ENCODE results near the gene DCAF15. TPM values are rescaled to one million over a fixed set of nuclear protein-coding genes. Genes with fewer than 3 reads are reported as not detected.

Gene DCAF15
- total and polyA plus RNA-seq, 2 experiments from 2014 or later, result 39.5 to 81.3 TPM

GRCh38 chr19:13955662-13956364, 3.5 kb downstream of the DCAF15 start (continued):
- TF ChIP-seq, protein P1, sequence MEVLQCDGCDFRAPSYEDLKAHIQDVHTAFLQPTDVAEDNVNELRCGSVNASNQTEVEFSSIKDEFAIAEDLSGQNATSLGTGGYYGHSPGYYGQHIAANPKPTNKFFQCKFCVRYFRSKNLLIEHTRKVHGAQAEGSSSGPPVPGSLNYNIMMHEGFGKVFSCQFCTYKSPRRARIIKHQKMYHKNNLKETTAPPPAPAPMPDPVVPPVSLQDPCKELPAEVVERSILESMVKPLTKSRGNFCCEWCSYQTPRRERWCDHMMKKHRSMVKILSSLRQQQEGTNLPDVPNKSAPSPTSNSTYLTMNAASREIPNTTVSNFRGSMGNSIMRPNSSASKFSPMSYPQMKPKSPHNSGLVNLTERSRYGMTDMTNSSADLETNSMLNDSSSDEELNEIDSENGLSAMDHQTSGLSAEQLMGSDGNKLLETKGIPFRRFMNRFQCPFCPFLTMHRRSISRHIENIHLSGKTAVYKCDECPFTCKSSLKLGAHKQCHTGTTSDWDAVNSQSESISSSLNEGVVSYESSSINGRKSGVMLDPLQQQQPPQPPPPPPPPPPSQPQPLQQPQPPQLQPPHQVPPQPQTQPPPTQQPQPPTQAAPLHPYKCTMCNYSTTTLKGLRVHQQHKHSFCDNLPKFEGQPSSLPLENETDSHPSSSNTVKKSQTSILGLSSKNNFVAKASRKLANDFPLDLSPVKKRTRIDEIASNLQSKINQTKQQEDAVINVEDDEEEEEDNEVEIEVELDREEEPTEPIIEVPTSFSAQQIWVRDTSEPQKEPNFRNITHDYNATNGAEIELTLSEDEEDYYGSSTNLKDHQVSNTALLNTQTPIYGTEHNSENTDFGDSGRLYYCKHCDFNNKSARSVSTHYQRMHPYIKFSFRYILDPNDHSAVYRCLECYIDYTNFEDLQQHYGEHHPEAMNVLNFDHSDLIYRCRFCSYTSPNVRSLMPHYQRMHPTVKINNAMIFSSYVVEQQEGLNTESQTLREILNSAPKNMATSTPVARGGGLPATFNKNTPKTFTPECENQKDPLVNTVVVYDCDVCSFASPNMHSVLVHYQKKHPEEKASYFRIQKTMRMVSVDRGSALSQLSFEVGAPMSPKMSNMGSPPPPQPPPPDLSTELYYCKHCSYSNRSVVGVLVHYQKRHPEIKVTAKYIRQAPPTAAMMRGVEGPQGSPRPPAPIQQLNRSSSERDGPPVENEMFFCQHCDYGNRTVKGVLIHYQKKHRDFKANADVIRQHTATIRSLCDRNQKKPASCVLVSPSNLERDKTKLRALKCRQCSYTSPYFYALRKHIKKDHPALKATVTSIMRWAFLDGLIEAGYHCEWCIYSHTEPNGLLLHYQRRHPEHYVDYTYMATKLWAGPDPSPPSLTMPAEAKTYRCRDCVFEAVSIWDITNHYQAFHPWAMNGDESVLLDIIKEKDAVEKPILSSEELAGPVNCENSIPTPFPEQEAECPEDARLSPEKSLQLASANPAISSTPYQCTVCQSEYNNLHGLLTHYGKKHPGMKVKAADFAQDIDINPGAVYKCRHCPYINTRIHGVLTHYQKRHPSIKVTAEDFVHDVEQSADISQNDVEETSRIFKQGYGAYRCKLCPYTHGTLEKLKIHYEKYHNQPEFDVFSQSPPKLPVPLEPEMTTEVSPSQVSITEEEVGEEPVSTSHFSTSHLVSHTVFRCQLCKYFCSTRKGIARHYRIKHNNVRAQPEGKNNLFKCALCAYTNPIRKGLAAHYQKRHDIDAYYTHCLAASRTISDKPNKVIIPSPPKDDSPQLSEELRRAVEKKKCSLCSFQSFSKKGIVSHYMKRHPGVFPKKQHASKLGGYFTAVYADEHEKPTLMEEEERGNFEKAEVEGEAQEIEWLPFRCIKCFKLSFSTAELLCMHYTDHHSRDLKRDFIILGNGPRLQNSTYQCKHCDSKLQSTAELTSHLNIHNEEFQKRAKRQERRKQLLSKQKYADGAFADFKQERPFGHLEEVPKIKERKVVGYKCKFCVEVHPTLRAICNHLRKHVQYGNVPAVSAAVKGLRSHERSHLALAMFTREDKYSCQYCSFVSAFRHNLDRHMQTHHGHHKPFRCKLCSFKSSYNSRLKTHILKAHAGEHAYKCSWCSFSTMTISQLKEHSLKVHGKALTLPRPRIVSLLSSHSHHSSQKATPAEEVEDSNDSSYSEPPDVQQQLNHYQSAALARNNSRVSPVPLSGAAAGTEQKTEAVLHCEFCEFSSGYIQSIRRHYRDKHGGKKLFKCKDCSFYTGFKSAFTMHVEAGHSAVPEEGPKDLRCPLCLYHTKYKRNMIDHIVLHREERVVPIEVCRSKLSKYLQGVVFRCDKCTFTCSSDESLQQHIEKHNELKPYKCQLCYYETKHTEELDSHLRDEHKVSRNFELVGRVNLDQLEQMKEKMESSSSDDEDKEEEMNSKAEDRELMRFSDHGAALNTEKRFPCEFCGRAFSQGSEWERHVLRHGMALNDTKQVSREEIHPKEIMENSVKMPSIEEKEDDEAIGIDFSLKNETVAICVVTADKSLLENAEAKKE (CRISPR knock-in tag; IDR thresholded peaks at IDR 0.05), result no peak
- no peak for TF ChIP-seq EZH2 (IDR thresholded peaks at IDR 0.05; ENCODE audit: low read depth, unreplicated experiment)
- TF ChIP-seq JUNB (IDR thresholded peaks at IDR 0.05; ENCODE audit: unreplicated experiment), result no peak
- no peak for TF ChIP-seq STAT1 (IDR thresholded peaks at IDR 0.05; ENCODE audit: unreplicated experiment)
- no peak for TF ChIP-seq EZH2phosphoT487 (IDR thresholded peaks at IDR 0.05; ENCODE audit: unreplicated experiment)

DNA sequence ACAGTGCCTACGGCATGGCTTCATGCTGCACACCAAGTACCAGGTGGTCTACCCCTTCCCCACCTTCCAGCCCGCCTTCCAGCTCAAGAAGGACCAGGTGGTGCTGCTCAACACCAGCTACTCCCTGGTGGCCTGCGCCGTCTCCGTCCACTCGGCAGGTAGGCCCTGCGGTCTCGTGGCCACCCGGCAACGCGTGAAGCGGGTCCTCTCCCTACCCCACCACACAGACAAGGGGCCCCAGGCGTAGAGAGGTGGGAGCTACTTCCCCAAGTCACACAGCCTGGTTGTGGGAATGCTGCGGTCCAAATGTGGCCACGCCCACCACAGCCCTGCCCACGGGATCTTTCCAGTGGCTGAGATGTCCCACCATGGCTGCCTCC, 4.0 kb downstream of the DCAF15 start:
- peaks cover 17% of the 10 kb centered on the region for H3K79me2 ChIP-seq (replicated peaks; ENCODE audit: insufficient read depth)
- ATAC-seq, result no peak
- H3K36me3 ChIP-seq (ENCODE audit: insufficient read depth), result peaks cover 13% of the 10 kb centered on the region; the same call in 1 of the 2 replicates
- no peak overlapping the region for H3K4me3 ChIP-seq
- no peaks in the 10 kb centered on the region for H3K9me2 ChIP-seq (ENCODE audit: insufficient read depth)
- Mint-ChIP-seq H3K27me3 (ENCODE audit: insufficient read depth, low read depth, poor library complexity) (peaks cover 2% of the 10 kb centered on the region), H3K4me3 (no peak overlapping the region), H3K27ac (no peak overlapping the region), H3K36me3 (ENCODE audit: low read depth) (peaks cover 49% of the 10 kb centered on the region), H3K4me1 (peaks cover 10% of the 10 kb centered on the region), H3K9me3 (no peaks in the 10 kb centered on the region)
- no peak overlapping the region for H2AFZ ChIP-seq
- H3K4me2 ChIP-seq, result no peak overlapping the region
- no peaks in the 10 kb centered on the region for H3K27me3 ChIP-seq (ENCODE audit: insufficient read depth)
- H3K27ac ChIP-seq (ENCODE audit: low read depth), result no peak overlapping the region
- 0 out of 2 replicates have a peak, but pooled peaks cover 5% of the 10 kb centered on the region for H3F3A ChIP-seq (replicated peaks; ENCODE audit: low read depth)
- H3K4me1 ChIP-seq (ENCODE audit: insufficient read depth), result peaks cover 8% of the 10 kb centered on the region; the same call in 1 of the 2 replicates
- H4K20me1 ChIP-seq (replicated peaks; ENCODE audit: insufficient read depth), result peaks cover 17% of the 10 kb centered on the region
- no peak for DNase-seq (ENCODE audit: low spot score)
- TF ChIP-seq EZH2 (IDR thresholded peaks at IDR 0.05; ENCODE audit: low read depth, unreplicated experiment) (no peak), REST (IDR thresholded peaks at IDR 0.05; ENCODE audit: unreplicated experiment) (no peak), POLR2AphosphoS5 (IDR thresholded peaks at IDR 0.05; ENCODE audit: low read depth) (no peak), CTCF (conservative IDR thresholded peaks at IDR 0.05; ENCODE audit: low read depth in 2 of 2) (no peak), CREB1 (CRISPR knock-in tag; IDR thresholded peaks at IDR 0.05; ENCODE audit: low read depth) (no peak), EZH2phosphoT487 (IDR thresholded peaks at IDR 0.05; ENCODE audit: unreplicated experiment) (no peak), ETS1 (IDR thresholded peaks at IDR 0.05) (no peak), ZNF331 (CRISPR knock-in tag; IDR thresholded peaks at IDR 0.05; ENCODE audit: low read depth) (no peak)

Measured in GM23338 (cell line).